Gastroesophageal sphincter (tissue), 3 donors: ENCODE data around the gene SMKR1.

Source experiments
- CTCF ChIP-seq, 4 experiments: fragments of 200-600 bp in 2 of 4; fragments of 450-650 bp in 2 of 4; sonication (generic) in 1 of 4; IDR thresholded peaks; one replicate each; pipeline ENCODE4 v1.5.1; 2017 to 2019; ENCODE audit warnings: antibody characterized with exemption in 4 of 4, mild to moderate bottlenecking in 2 of 4, moderate library complexity in 2 of 4
- POLR2A ChIP-seq, 2 donors: fragments of 450-650 bp; IDR thresholded peaks; one replicate each; pipeline ENCODE4 v1.6.1; 2017; ENCODE audit warnings: antibody characterized with exemption in 2 of 2, mild to moderate bottlenecking in 2 of 2, moderate library complexity in 1 of 2
- POLR2AphosphoS5 ChIP-seq: sonication (generic); formaldehyde crosslinking; IDR thresholded peaks from one replicate; pipeline ENCODE4 v1.6.1; 2017; ENCODE audit warnings: antibody characterized with exemption

GRCh38 chr7:129470411-129470810 is 31.9 kb upstream of the SMKR1 start:
- TF ChIP-seq CTCF (IDR thresholded peaks at IDR 0.05): no peak
- TF ChIP-seq POLR2A (IDR thresholded peaks at IDR 0.05): no peak
- TF ChIP-seq POLR2AphosphoS5: no peak
